Measurements from ENCODE around the gene RASAL1.

Gene RASAL1

GRCh38 chr12:113135178-113136127 is at the start of gene RASAL1:
RASAL1 (minus strand) TSS chr12:113135761; CDS start chr12:113135462, 299 bp downstream.
- DNase-seq, result no peak

- DNase-seq, result peak; percentile 94
Observed at GRCh38 chr12:113184900-113185179, 49.3 kb upstream of the RASAL1 start.

DNA sequence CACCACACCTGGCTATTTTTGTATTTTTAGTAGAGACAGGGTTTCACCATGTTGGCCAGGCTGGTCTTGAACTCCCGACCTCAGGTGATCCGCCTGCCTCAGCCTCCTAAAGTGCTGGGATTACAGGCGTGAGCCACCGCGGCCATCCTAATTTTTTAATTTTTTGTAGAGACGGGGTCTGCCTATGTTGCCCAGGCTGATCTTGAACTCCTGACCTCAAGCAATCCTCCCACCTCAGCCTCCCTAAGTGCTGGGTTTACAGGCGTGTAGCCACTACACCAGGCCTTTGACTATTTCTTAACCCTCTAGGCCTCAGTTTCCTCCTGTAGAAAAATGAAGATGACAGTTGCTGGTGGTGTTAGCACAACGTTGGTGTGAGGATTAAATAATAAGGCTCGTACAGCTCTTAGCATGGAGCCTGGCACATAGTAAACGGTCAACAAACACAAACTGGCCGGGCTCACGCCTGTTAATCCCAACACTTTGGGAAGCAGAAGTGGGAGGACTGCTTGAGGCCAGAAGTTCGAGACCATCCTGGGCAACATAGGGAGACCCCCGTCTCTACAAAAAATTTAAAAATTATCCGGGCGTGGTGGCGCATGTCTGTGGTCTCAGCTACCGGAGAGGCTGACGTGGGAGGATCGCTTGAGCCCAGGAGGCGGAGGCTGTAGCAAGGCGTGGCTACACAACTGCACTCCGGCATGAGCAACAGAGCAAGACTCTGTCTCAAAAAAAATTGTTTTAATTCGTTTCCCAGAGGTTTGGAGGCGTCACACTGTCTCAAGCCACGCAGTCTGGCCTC is 48.7 kb upstream of the RASAL1 start:
- DNase-seq, result no peak

- no peak for DNase-seq
Observed at GRCh38 chr12:113183030-113183589, 47.5 kb upstream of the RASAL1 start.

DNA sequence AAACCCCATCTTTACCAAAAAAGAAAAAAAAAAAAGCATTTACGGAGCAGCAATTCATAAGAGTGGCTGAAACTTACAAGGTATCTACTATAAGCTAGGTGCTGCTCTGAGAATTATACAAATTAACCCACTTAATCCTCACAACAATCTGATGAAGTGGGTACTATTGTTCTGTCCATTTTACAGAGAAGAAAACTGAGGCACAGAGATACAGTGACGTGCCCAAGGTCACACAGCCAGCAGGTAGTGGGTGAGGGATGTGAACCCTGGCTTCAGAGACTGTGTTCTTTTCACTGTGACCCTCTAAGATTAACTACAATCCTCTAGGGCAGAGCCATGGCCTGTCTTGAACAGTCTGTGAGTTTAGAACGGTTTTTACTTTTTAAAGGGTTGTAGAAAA is 46.4 kb upstream of the RASAL1 start:
- no peak for DNase-seq

DNA sequence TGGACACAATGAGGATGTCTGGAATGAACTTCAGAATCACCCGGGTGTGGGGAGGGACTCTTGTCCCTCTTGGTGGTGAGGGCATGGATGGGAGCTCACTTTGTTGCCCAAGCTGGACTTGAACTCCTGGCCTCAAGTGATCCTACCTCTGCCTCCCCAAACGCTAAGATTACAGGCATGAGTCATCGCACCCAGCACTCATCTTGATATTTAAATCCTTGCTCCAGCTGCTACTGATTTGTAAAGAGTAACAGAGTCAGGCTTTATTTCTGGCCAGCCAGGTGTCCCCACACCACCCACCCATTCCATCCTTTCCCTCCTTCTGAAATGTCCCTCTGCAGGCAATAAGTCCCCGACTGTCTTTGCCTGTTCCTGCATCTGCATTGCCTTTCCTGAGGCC is 44.8 kb upstream of the RASAL1 start:
- DNase-seq, result no peak

DNA sequence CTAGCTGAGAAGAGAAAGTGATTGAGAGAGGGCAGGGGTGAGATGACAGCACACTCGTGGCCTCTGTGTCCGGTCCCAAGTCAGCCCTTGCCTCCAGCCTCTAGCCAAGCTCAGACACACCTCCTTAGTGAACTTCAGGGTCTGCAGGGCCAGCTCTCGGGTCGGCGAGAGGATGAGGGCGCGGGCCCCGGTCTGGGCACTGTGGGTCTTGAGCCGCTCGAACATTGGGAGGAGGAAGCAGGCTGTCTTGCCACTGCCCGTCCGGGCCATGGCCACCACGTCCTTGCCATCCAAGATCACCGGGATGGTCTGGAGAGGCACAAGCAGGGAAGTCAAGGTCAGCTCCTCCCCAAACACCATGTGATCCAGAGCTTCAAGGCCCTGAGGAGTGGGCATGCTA is 43.5 kb upstream of the RASAL1 start:
- DNase-seq, result no peak

- DNase-seq, result peak; percentile 83
Observed at GRCh38 chr12:113174461-113175384, 39.2 kb upstream of the RASAL1 start.

DNA sequence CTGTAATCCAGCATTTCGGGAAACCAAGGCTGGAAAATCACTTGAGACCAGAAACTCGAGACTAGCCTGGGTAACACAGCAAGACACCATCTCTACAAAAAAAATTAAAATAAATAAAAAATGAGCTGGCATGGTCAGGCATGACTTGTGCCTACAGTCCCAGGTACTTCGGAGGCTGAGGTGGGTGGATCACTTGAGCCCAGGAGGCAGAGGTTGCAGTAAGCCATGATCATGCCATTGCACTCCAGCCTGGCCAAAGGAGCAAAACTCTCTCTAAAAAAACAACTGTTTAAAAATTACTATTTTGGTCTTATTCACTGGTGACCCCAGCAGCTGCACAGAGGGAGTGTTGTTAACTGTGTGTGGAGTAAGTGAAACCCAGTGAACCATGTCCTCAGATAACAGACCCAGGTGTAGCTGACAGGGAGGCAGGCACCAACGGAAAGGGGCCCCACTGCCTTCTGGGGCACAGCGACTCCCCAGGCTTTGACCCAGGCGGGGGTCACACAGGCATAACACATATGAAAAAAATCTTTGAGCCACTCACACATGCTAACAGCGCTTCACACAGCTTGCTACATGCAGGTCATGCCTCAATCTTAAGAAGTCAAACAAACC is 37.6 kb upstream of the RASAL1 start:
- DNase-seq, result no peak

DNA sequence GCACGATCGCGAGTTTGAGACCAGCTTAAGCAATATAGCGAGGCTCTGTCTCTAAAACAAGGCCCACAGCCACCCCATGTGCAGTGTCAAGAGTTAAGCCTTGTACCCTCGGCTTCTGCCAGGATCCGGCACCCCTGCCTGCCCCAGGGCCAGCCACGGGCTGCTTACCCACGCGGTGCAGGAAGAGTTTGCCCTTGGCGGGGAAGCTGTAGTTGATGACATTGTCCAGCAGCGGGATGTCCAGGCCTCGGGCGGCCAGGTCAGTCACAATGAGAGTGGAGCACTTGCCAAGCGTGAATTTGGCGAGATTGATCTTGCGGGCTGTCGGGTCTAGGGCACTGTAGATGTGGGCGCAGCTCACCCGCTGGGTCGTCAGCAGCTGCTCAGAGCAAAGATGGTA is 36.6 kb upstream of the RASAL1 start:
- DNase-seq, result no peak

- DNase-seq, result no peak
Observed at GRCh38 chr12:113171543-113171942, 36.0 kb upstream of the RASAL1 start.

DNA sequence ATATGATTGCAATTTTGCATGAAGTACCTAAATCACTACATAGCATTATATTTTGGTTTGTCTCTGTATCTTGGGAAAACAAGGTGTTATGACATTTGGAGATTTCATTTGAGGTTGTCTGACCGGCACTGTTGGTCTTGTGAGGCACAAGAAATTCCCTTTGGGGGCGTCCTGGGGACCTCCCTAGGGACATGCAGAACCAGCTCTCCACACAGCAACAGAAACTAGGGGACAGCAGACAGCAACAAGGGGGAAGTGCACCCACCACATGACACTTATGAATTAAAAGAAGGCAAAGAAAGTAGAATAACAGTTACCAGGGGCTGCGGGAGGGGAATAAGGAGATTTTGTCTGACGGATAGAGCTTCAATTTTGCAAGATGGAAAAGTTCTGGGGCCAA is 35.4 kb upstream of the RASAL1 start:
- DNase-seq, result no peak

- DNase-seq, result no peak
Observed at GRCh38 chr12:113170457-113170856, 34.9 kb upstream of the RASAL1 start.

- no peak for DNase-seq
Observed at GRCh38 chr12:113169697-113170096, 34.1 kb upstream of the RASAL1 start.

DNA sequence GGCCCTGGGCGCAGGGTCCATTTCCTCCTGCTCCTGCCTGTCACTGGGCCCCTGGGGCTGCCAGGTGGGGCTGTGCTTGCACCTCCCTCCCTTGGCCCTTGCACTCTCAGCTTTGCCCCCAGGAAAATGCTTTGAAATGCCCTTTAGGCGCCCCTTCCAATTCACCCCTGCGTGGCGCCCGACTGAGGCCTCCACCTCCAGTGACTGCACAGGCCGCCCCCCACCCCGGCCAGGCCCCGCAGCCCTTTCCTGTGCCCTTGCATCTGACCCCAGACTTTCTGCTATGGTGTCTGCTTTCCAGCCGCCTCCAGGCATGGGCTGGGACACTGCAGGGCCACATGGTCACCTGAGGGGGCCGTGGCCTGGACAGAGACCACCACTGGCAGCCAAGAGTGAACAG is 32.3 kb upstream of the RASAL1 start:
- DNase-seq, result no peak

DNA sequence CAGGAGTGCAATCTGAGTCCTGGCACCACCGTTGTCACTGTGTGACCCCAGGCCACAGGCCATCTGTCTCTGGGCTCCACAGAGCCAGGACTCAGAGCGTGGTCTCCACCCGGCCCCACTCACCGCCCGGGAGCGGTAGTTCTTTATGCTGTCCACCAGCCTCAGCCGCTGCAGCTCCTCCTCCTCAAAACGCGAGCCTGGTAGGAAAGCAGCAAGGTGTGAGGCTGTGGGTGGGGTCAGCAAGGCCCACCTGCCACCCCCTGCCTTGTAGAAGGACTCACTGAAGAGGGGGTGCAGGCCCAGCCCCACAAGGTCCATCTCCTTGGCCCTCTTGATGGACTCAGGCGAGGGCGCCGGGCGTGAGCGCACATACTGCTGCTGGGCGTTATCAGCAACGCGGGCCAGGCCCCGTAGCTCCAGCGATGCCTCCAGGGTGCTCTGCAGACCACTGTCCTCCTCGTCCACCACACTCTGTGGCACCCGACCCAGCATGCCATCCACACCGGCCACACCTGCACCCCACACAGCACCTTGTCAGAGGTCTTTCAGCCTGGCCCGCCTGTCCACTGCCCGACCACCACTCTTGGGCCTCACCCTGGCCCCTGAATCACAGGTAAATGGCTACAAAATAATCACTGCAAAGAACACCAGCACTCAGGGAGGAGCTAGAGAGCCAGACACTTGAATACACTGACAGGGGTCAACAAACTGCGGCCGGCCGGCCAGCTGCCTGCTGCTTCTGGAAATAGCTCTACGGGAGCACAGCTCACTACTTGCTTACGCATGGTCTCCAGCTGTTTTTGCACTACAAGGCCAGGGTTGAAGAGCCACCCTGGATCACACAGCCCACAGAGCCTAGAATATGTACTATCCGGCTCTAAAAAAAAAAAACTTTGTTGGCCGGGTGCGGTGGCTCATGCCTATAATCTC is 30.2 kb upstream of the RASAL1 start:
- DNase-seq, result no peak

DNA sequence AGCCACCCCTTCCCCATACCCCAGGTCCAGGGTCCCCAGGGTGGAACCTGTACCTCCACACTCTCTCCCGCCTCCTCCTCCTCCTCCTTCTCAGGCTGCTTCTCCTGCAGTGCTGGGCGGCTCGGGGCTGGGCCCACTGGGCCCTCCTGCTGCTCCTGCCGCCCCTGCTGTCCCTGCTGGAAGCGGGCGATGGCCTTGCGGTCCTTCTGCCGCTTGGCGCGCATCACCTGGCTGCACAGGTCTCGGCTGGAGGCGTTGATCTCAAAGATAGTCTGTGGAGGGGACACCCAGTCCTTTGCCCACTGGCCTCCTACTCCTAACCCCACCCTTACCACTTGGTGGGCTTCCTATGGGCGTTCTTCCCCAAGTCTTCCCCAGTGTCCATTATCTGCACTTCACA is 28.5 kb upstream of the RASAL1 start:
- no peak for DNase-seq

DNA sequence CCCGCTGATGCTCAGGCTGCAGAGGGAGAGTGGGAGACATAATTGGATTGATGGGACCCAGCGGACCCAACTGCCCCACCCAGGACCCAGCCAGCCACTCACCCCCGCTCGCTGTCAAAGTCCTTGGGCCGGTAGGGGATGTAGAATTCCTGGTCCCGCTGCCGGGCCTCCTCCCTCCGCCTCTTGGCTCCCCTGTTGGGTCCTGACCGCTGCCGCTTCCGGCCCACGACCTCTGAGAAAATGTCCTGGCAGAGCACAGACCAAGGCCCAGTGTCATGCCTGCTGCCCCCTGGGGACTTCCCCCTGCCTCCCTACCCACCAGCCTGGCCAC is 27.4 kb upstream of the RASAL1 start:
- DNase-seq, result no peak

DNA sequence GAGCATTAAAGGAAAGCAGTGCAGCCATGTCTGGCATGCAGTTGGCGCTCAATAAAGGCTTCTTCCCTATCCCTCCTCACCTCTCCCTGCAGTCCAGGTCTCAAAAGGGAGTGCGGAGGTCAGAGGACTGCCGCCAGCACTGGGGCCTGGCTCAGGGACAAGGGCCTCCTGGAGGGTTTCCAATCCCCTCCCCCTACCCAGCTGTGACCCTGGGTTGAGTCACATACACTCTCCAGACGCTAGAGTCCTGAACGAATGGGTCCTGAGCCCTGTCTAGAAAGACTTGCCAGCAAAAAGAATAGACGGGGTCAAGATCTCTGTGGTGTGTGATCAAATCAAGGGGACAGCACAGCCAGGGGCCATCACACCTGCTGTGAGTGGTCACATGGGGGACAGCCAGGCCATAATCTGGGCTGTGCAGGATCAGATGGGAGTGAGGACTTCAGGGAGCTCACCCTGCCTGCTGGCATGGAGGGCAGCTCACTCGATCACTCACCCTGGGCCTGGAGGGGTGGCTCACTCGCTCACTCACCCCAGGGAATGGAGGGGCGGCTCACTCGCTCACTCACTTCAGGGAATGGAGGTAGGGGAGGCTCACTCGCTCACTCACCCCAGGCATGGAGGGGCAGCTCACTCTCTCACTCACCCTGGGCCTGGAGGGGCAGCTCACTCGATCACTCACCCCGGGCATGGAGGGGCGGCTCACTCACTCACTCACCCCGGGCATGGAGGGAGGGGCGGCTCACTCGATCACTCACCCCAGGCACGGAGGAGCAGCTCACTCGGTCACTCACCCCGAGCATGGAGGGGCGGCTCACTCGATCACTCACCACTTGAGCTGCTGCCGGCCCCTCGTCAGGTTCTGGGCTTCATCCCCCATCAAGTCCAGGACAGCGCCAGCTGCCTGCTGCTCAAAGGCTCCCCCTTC is 26.8 kb upstream of the RASAL1 start:
- no peak for DNase-seq

DNA sequence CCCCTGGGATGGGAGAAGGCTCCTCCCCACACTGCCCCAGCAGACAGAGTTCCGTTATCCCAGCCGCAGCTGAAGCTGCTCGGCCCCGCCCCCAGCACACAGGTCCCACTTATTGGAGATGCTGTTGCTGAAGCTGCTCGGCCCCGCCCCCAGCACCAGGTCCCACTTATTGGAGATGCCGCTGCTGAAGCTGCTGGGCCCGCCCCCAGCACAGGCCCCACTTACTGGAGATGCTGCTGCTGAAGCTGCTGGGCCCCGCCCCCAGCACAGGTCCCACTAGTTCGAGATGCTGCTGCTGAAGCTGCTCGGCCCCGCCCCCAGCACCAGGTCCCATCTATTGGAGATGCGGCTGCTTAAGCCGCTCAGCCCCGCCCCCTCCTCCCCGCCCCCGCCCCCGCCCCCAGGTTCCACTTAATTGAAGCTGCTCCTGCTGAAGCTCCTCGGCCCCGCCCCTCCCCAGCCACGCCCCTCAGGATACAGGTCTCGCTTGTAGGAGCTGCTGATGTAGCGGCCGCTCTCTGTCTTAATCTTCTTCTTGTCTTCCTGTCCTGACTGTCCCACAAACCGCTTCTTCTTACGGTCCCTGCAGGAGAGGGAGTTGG is 26.0 kb upstream of the RASAL1 start:
- no peak for DNase-seq
